GM21786 (cell line): Measurements from ENCODE around the gene TANC2.

ENCODE experiments used
- ATAC-seq: cut with Tn5 transposase; IDR thresholded peaks from one replicate; pipeline ENCODE4 v1.9.1; 2021; ENCODE audit not compliant: unreplicated experiment

Gene TANC2

DNA sequence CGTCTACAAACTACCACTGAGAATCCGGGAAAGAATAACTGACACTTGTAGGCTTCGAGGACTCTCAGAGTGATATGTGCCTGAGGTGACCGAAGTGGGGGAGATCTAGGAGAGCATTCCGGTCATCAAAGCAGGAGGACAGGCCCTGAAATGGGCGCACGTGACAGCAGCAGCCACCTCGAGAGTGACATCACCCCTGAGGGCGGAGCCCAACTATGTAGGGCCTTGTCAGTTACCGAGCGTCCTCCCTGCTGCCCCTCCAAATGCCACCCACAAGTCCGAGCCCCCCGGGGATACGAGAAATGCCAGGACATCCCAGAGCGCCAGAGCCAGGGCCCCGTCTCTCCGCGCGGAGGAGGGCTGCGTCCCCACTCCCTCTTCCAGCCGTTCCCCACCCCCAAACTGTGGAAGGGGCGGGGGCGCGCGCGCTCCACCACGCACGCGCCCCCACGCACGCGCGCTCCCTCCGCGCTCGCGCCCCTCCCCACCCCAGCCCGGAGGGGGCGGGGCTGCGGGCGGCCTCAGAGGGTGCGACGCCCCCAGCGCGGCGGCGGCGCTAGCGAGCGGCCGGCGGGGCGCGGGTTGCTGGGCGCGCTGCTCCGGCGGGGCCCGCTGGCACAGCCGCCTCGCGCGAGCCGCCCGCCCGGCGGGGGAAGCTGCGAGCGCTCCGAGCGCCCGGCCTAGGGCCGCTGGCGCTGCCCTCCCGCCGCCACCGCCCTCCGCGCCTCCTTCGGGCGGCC is at the start of gene TANC2:
Gene TANC2 (plus strand): TSS at position 550 of the 740 bp plus-strand sequence. CDS start 43,325 bp downstream, outside the sequence.
- peak; percentile 36 for ATAC-seq

GRCh38 chr17:62916684-62917571 is 49.1 kb upstream of the TANC2 start:
- ATAC-seq, result no peak

DNA sequence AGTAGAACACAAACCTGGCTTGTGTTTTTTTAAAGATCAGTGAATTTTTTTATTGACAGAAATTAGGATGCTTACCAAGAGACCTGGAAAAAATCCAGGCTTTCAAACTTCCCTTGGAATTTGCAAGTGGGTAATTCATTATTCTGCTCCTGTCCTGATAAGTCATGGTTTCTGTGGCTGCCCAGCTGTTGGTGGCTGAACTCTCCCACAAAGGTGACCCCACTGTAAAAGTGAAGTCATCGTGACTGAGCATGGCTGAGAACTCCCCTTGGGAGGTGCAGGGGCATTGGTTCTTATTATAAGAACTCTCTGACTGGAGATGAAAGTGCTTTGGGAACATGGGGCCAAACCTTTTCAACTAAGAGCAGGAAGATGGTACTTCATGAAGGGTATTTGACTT is 46.6 kb upstream of the TANC2 start:
- ATAC-seq, result no peak

DNA sequence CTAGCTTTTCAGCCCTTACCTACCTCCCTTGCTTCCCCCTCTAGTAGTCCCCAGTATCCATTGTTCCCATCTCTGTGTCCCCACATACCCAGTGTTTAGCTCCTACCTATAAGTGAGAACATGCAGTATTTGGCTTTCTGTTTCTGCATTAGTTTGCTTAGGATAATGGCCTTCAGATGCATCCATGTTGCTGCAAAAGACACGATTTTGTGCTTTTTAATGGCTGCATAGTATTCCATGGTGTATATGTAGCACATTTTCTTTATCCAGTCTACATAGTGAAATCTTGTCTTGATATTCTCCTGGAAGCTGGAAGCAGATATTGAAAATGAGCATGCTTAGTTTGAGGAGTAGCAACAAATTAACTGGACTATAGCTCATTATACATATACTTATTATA is 45.7 kb upstream of the TANC2 start:
- no peak for ATAC-seq

- ATAC-seq, result no peak
Measured at GRCh38 chr17:62921817-62922216, 44.2 kb upstream of the TANC2 start.

DNA sequence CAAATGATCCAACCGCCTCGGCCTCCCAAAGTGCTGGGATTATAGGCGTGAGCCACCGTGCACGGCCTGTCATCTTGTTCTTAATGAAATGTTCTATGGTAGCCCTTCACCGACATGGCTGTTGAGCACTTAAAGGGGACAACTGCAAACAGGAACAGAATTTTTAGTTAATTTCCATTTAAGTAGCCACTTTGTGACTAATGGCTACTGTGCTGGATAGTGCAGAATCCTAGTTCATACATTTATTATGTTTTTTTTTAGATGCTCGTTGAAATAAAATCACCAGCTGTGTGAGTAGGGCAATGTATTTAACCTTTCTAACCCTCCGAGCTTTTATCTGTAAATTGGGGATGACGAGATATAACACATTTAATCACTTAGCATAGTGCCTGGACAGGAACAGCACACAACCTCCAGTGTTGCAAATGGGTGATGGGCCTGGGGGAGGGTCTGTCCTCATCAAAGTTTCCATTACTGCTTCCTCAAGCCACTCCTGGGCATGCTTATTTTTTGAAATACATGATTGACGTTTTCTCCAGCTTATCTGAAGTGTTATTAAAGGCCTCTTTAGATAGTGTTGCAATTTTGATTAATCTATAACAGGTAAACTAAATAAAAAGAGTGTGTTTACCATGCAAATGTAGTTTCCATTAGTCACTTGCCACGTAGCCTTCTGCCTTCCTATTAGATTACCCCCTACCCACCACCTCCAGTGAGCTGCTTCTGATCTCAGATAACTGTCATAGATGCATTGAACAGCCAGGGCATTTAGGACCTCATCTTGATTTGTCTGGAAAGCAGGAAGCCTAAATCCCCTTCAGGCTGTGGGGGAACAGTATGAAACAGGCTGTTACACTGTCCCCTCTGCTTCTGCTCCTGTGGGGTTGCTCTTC is 42.5 kb upstream of the TANC2 start:
- ATAC-seq, result no peak

GRCh38 chr17:62925267-62925836 is 40.7 kb upstream of the TANC2 start:
- ATAC-seq, result no peak

GRCh38 chr17:62927083-62927482 is 39.0 kb upstream of the TANC2 start:
- ATAC-seq, result no peak

DNA sequence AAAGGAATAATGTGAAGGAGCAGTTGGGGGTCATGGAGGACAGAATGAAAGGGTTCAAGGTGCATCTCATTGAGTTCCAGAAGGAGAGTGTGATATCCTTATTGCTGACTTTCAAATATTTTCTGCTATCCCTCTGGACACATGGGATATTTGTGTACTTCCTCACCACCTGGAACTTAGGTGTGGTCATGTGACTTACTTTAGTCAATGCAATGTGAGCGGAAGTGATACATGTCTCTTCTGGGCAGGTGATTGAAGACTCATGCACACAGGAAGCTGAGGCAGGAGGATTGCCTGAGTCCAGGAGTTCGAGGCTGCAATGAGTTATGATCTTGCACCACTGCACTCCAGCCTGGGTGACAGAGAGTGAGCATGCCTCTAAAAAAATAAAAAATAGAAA is 36.7 kb upstream of the TANC2 start:
- no peak for ATAC-seq

DNA sequence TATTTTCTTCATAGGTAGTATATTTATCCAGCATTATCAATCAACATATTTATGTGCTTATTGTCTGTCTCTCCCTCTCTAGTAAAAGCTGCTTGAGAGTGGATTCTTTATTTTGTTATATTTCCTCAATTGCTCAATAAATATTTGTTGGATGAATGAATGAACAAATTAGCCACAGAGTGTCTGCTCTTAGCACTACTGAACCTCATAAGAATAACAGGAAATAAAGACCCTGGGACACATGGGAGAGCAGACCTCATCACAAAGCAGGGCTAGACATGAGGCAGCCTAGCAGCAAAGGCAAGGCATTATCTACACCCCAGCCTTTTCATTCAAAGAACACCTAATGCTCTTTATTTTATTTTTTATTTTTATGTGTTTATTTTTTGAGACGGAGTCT is 34.9 kb upstream of the TANC2 start:
- ATAC-seq, result no peak

DNA sequence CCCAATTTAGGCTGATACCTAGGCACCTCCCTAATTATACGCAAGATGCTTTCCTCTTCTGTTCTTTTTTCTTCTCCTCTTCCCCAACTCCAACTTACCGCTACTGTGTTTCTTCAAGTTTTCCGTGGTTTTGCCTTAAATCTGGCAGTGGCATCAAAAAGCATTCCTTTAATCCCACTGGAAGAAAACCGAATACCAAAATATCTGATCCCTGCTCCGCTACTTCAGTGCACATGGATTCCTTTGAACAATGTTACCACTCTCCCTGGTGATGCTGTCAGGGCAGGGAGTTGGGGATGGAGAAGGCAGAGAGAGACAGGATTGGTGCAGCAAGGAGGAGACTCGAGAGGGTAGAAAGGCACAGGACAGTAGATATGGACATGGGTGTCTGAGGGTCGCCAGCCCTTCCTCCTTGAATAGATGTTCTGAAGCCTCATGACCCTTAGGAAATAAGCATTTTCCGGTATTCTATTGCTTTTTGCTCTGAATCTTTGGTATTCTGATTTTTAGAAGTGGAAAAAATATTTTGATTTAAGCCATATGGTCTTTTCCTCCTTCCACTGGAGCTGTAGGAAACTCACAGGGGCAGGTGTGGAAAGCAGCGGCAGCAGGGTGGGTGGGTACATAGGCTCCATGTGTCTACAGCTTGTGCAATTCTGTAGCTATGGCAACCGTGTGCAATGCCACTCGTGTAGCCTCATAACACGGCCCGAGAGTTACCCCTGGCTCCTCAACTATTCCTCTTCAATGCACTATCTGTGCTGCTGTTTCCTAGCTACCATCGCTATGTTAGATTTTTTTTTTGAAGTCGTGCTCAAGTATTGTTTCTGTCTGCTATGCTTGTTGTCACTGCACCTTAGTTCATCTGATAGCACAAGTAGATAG is 32.3 kb upstream of the TANC2 start:
- ATAC-seq, result no peak

DNA sequence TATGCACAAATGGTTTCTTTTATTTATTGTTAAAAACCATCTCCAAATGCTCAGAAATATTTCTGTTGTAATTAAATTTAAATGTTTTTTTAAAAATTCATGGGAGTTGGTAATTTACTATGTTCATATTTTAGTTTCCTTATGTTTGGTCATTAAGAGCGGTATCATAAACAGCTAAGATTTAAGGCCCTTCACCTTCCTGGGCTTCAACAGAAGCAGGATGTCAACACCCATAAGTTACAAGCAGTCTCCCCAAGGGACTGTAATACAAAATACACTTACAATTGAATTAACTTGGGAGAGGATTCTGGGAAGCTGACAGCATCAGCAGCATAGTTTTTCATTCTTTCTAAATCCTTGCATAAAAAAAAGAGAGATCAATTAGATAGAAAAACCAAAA is 30.9 kb upstream of the TANC2 start:
- ATAC-seq, result no peak

GRCh38 chr17:62935523-62935922 is 30.5 kb upstream of the TANC2 start:
- ATAC-seq, result no peak

GRCh38 chr17:62937606-62938005 is 28.4 kb upstream of the TANC2 start:
- ATAC-seq, result no peak

GRCh38 chr17:62941358-62941991 is 24.6 kb upstream of the TANC2 start:
- no peak for ATAC-seq

DNA sequence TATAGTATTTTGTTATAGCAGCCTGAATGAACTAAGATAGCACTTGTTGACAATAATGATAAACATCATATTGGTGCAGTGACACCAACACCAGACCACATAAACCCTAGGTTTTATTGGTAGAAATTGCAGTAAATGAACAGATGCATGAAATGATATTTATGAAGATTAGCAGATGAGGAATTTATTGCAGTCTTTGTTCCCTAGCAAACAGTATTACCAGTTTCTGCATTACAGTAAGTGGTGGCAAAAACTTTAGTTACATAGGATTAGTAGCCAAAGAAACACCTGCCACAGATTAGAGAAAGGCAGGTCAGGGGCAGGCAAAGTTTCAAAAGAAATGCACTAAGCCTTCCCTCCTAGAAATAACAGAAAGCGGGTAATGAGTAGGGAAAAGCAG is 17.7 kb upstream of the TANC2 start:
- no peak for ATAC-seq

GRCh38 chr17:62949036-62949435 is 17.0 kb upstream of the TANC2 start:
- no peak for ATAC-seq

DNA sequence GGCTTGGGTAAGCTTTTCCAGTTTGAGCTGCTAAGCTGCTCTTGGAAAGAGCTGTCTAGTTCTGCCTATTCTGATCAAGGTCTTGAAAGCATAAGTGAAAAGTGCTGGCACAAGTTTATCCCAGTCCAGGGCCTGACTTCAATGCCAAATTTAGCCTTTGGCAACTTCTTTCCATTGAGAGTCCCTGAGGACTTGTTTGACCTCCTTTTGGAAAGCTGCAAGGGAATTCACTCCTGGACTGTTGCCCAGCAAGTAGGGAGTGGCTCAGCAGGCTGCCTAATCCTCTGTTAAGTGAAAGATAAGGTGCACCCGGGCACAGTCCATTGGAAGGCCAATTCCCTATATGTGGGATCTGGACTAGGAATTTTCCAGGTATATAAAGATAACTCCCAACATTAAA is 16.0 kb upstream of the TANC2 start:
- ATAC-seq, result no peak

DNA sequence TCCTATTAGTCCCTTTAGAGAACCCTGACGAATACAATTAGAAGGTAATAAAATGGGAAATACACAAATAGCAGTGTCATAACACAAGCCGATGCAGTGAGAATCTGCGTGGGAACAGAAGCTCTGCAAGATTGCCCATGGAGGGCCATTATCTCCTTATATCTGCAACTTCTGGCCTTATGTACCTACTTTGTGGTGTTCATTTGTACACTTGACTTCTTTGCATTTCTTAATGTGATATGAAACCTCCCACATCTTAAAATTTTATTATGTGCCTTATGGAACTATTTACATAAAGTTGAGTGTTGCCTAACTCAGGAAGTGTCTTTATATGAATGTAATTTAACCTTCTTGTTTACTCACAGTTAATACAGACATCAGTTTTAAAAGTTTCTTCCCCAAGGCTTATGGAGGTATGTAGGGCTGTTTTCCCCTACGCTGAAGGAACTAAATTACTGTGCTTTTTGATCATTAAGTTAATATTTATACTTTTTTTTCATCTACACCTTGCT is 10.1 kb upstream of the TANC2 start:
- no peak for ATAC-seq
